Posterior vena cava (tissue), 2 donors: Measurements from ENCODE around the gene TAOK3. TPM values are rescaled to one million over a fixed set of nuclear protein-coding genes. Genes with fewer than 3 reads are reported as not detected.
"Not testable (repeated sequence)": the region's sequence is repeated elsewhere in the genome, so short reads cannot be mapped to it uniquely, and the experiment has no call there.

Experiments
- DNase-seq: peaks from one replicate; pipeline ENCODE4 v3.0.0-alpha.2; 2020; ENCODE audit warnings: low spot score
- intact Hi-C, 2 donors: fragments of 100-400 bp; cut with DNase I; formaldehyde crosslinking; loops; one replicate each; pipeline versions ENCODE4 v1.14.1 to v1.14.2; 2022 to 2023
- total RNA-seq, 2 donors: library from RNA; stranded (reverse); fragmentation: NEBNext Ultra II Directional; extraction: Animal tissue kit (Norgen Biotek cat#: 25700); gene quantifications; one replicate each; pipeline ENCODE4 v1.2.1, GENCODE V29; 2021
- donor health status: DM: yes; HTN: yes; CAD: no.
- donor health status: DM: yes; HTN: yes; CAD: no.

The TAOK3 gene
- total RNA-seq, 2 donors from 2014 or later: 27.9 to 31.8 TPM

- intact Hi-C loops: no loop called here
- DNase-seq: no peak
Observed at GRCh38 chr12:118256352-118256751, 116.4 kb downstream of the TAOK3 start.

DNA sequence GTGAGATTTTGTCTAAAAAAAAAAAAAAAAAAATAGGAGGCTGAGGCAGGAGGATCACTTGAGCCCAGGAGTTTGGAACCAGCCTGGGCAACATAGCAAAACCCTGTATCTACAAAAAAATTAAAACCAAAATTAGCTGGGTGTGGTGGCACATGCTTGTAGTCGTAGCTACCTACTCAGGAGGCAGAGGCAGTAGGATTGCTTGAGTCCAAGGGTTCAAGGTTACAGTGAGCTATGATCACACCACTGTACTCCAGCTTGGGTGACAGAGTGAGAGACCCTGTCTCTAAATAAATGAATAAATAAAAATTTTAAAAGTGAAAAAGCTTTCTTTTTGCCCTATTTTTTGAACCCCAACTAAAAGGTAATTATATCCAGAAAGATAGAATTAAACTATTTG, 123.2 kb downstream of the TAOK3 start:
- no peak for DNase-seq
- intact Hi-C loops: no loop called here

GRCh38 chr12:118245886-118246285, 126.8 kb downstream of the TAOK3 start:
- intact Hi-C loops, DNase-seq: not testable (repeated sequence)

DNA sequence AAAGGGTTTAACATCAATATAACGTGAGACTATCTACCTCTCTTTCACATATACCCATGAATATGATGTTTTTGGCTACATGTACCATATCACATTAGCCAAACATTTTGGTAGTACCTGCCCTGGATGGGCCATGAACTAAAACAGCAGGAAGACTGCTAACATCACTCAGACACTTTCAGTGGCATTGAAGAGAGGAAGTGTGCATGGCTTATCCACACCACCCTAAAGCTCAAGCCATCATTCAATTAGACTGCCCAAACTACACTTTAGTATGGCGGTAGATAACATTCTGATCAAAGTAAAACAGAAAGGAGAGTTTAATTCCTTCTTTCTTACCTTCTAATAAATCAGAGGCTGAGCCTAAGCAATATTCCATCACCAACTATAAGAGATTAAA, 133.8 kb downstream of the TAOK3 start:
- intact Hi-C loops: no loop called here
- no peak for DNase-seq

DNA sequence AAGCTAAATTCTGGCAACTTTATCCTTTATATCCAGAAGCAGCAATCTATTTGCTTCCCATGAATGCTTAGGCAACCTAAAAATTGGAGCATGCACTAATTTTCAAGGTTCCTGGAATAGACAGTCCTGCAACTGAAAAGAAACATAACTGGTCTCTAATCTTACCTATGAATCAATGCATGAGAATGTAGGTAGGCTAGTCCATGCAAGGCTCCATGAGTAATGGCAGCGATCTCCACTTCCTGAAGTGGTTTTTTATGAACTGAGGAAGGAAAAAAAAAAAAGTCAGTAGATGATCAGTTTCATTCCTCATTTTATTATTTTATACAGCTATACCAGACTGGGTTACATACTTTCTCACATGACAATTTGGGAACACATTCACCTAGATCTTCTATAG, 134.8 kb downstream of the TAOK3 start:
- DNase-seq: no peak
- intact Hi-C loops: no loop called here

GRCh38 chr12:118237052-118237665, 135.5 kb downstream of the TAOK3 start:
- intact Hi-C loops: no loop called here
- DNase-seq: no peak

DNA sequence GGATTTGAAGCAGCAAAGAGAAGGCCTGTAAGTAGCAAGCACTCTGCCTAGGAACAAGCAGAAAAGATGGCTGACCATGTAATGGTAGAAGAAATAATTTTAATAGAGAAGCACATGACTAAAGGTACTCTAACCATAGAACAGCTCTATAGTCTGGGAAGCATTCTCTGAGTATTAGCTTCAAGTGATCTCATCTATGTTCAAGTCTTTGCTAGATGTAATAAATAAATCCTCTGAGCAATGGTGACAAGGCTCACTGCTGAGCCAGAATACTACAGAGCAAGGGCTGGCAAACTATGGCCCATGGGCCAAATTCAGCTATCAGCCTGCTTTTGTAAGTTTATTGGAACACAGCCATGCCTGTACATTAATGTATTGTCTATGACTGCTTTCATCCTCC, 152.0 kb downstream of the TAOK3 start:
- no peak for DNase-seq
- intact Hi-C loops: no loop called here

GRCh38 chr12:118219772-118220171, 152.9 kb downstream of the TAOK3 start:
- intact Hi-C loops: no loop called here
- DNase-seq: no peak

DNA sequence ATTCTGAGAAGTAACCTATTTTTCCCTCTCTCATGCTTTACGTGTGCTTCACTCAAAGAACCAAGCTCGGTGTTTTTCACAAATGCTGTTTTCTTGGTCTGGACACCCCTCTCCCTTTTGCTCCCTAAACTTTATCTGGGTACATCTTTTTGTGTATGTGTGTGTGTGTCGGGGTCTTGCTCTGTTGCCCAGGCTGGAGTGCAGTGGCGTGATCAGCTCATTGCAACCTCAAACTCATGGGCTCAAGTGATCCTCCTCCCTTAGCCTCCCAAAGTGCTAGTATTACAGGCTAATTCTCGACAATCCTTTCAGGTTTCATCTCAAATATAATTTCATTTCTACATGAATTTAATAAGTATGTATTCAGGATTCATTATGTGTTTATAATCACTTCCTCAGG, 153.6 kb downstream of the TAOK3 start:
- intact Hi-C loops: no loop called here
- no peak for DNase-seq

GRCh38 chr12:118213452-118213851, 159.3 kb downstream of the TAOK3 start:
- no peak for DNase-seq
- intact Hi-C loops: no loop called here

GRCh38 chr12:118212606-118213005, 160.1 kb downstream of the TAOK3 start:
- no peak for DNase-seq

GRCh38 chr12:118206107-118206412, 166.6 kb downstream of the TAOK3 start:
- intact Hi-C loops: no loop called here
- no peak for DNase-seq

More at GRCh38 chr12:118212606-118213005, 160.1 kb downstream of the TAOK3 start:
- intact Hi-C loops: no loop called here

GRCh38 chr12:118193958-118194357, 178.7 kb downstream of the TAOK3 start:
- intact Hi-C loops: no loop called here
- DNase-seq: no peak

GRCh38 chr12:118193477-118193876, 179.2 kb downstream of the TAOK3 start:
- DNase-seq: no peak

DNA sequence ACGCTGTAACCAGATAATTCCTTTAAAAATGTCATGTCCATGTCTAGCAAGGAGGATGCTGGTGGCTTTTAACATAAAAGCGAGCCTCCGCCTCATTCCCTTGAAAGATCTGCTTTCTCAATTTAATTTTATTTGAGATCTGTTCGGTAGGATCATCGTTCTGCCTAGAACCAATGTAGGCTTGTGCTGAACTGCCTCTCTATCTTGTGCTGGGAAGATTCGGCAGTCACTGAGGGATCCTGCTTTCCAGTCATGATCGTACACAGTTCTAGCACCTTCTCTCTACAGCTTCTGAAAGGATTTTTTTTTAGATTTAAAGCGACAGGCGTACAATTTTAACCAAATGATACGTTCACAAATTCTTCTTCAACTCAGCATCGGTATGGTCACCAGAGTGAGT, 182.4 kb downstream of the TAOK3 start:
- intact Hi-C loops: no loop called here
- DNase-seq: no peak

More at GRCh38 chr12:118193477-118193876, 179.2 kb downstream of the TAOK3 start:
- intact Hi-C loops: no loop called here

DNA sequence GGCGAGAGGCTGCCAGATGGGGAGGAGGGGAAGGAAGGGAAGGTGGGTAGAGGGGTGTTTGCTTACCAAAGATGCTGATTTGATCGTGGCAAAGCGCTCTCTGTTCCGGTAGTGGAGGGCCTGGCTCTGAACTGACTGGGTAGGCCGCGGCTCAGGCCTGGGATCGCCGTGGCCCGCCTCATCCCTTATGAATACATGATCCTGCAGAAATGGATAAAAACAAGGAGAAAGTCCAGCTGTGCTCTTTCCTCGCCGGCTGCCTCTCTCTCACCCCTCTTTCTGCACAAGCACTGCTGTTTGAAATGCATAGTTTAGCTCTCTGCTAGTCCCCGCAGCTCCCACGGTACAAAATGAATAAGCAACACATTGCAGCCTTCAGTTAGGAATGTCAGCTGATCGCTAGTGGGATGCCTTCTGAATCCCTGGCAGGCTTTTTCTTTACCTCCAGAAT, 182.9 kb downstream of the TAOK3 start:
- intact Hi-C loops: loop anchor here in 1 of 2 donors (10.0 kb wide), 1 partner anchor 185 kb away; the partner anchor contains the start of genes SUDS3 and TAOK3
- DNase-seq: no peak

- DNase-seq: no peak
- intact Hi-C loops: loop anchor here in 1 of 2 donors (10.0 kb wide), 1 partner anchor 186 kb away; the partner anchor contains the start of genes SUDS3 and TAOK3
Observed at GRCh38 chr12:118188690-118189371, 183.9 kb downstream of the TAOK3 start.

DNA sequence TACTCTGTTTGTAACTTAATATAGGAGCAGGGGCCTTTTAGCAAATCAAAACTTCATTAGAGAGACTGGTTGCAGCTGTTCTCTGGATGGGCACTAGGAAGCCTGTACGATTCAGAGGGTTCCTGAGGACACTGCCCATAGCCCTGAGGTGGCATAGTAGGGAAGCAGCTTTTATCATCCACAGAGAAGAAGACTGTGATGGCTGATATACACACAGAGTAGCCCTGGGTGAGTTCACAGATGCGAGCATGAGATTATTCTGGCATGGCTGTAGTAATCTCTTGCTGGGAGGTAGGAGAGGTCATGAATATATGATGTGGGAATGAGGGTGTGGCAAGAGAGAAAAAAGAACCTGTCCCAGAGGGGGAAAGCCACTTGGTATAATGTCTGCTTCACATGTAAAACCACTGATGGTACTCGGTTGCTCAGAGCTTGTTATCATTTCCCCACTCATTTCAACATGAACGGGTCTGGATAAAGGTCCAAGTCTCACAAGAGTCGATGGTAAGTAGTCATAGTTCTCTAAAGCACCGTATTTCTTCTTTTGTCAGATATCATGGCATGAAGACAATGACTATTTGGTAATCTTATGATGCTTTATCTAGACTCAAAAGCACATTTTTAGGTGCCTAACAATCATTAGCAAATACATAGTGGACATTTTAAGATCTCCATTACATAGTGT, 184.8 kb downstream of the TAOK3 start:
- no peak for DNase-seq
- intact Hi-C loops: loop anchor here in 1 of 2 donors (10.0 kb wide), 1 partner anchor 187 kb away; the partner anchor contains the start of genes SUDS3 and TAOK3

GRCh38 chr12:118185602-118186397, 186.9 kb downstream of the TAOK3 start:
- DNase-seq: no peak
- intact Hi-C loops: loop anchor here in 1 of 2 donors (10.0 kb wide), 1 partner anchor 189 kb away; the partner anchor contains the start of genes SUDS3 and TAOK3
